OCI-LY3 (cell line): Measurements from ENCODE around the gene APBB3.

Source experiments
- H2AFZ ChIP-seq: fragments of 200-600, 300-600 bp; shearing (Covaris generic); 2 replicates; pipeline ENCODE4 v1.6.0; 2014; ENCODE audit warnings: antibody characterized with exemption, low read depth, low read length
- H3K27ac ChIP-seq: fragments of 200-600, 300-600 bp; sonication (generic); 2 replicates; pipeline ENCODE4 v1.5.1; 2014; ENCODE audit warnings: mild to moderate bottlenecking, low read length, moderate library complexity, mixed read lengths
- H3K27me3 ChIP-seq: fragments of 200-600, 300-600 bp; sonication (generic); 2 replicates; pipeline ENCODE4 v1.6.1; 2014; ENCODE audit warnings: low read depth, low read length, mixed read lengths
- H3K36me3 ChIP-seq: fragments of 200-600, 300-600 bp; sonication (generic); replicated peaks from 2 replicates; pipeline ENCODE3; 2014; ENCODE audit warnings: low read depth, low read length, mixed read lengths
- H3K4me1 ChIP-seq: fragments of 300-600, 200-600 bp; sonication (generic); 2 replicates; pipeline ENCODE4 v1.6.1; 2014; ENCODE audit warnings: low read length, mixed read lengths
- H3K4me2 ChIP-seq: fragments of 200-600, 300-600 bp; sonication (generic); 2 replicates; pipeline ENCODE4 v1.6.1; 2014; ENCODE audit warnings: low read length, mixed read lengths
- H3K4me3 ChIP-seq: fragments of 300-600, 200-600 bp; sonication (generic); 2 replicates; pipeline ENCODE4 v1.5.1; 2014; ENCODE audit warnings: antibody characterized with exemption, mild to moderate bottlenecking, low read length, moderate library complexity
- H3K79me2 ChIP-seq: fragments of 300-600, 200-600 bp; shearing (Covaris generic); 2 replicates; pipeline ENCODE4 v1.6.1; 2014; ENCODE audit warnings: mild to moderate bottlenecking, low read length, mixed read lengths
- H3K9ac ChIP-seq: fragments of 300-600, 200-600 bp; shearing (Covaris generic); 2 replicates; pipeline ENCODE4 v1.6.0; 2014; ENCODE audit warnings: mild to moderate bottlenecking, low read length, moderate library complexity
- H3K9me3 ChIP-seq: fragments of 200-600, 300-600 bp; shearing (Covaris generic); 2 replicates; pipeline ENCODE4 v1.6.1; 2014; ENCODE audit warnings: low read length, mixed read lengths; ENCODE audit not compliant: insufficient read depth
- H4K20me1 ChIP-seq: fragments of 200-600, 300-600 bp; sonication (generic); 2 replicates; pipeline ENCODE4 v1.6.1; 2016; ENCODE audit warnings: low read length, mixed read lengths; ENCODE audit not compliant: insufficient read depth
- EZH2phosphoT487 ChIP-seq: fragments of 200-600 bp; shearing (Covaris generic); IDR thresholded peaks from 2 replicates; pipeline ENCODE4 v1.6.1; 2018; ENCODE audit warnings: antibody characterized with exemption, mixed run types, low read depth
- TF ChIP-seq, protein P1 (sequence below): fragments of 200-600, 300-600 bp; sonication (generic); IDR thresholded peaks from 2 replicates; pipeline ENCODE4 v1.5.1; 2014; ENCODE audit warnings: antibody characterized with exemption, low read length, low read depth

APBB3 gene

DNA sequence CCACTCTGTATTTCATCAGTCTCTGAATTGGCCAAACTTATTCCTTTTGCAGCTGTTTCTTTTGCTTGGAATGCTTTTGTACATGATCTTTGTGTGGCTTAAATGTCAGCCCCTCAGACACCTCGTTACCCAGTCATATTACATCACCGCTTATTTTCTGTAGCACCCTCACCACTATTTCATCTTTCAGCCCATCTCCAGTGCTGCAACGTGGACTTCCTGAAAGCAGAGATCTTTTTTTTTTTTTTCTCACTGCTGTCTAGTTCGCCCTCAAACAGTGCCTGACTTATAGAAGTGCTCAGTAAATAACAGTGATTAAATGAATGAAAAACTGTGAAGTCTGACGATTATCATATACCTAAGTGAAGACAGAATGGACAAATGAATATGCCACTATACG is 8.0 kb downstream of the APBB3 start:
- Histone ChIP-seq H4K20me1 (peaks cover 7% of the 10 kb centered on the region), H3K9me3 (no peaks in the 10 kb centered on the region), H3K4me1 (peaks cover 44% of the 10 kb centered on the region), H3K27ac (peak overlapping the region; percentile 64), H3K4me2 (peak overlapping the region; percentile 100), H2AFZ (no peak overlapping the region), H3K27me3 (no peaks in the 10 kb centered on the region), H3K36me3 (peaks cover 20% of the 10 kb centered on the region), H3K79me2 (peaks cover 56% of the 10 kb centered on the region), H3K4me3 (peak overlapping the region; percentile 92), H3K9ac (peak overlapping the region; percentile 89)
- no peak for TF ChIP-seq EZH2phosphoT487
- TF ChIP-seq, protein P1, sequence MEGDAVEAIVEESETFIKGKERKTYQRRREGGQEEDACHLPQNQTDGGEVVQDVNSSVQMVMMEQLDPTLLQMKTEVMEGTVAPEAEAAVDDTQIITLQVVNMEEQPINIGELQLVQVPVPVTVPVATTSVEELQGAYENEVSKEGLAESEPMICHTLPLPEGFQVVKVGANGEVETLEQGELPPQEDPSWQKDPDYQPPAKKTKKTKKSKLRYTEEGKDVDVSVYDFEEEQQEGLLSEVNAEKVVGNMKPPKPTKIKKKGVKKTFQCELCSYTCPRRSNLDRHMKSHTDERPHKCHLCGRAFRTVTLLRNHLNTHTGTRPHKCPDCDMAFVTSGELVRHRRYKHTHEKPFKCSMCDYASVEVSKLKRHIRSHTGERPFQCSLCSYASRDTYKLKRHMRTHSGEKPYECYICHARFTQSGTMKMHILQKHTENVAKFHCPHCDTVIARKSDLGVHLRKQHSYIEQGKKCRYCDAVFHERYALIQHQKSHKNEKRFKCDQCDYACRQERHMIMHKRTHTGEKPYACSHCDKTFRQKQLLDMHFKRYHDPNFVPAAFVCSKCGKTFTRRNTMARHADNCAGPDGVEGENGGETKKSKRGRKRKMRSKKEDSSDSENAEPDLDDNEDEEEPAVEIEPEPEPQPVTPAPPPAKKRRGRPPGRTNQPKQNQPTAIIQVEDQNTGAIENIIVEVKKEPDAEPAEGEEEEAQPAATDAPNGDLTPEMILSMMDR, result no peak

DNA sequence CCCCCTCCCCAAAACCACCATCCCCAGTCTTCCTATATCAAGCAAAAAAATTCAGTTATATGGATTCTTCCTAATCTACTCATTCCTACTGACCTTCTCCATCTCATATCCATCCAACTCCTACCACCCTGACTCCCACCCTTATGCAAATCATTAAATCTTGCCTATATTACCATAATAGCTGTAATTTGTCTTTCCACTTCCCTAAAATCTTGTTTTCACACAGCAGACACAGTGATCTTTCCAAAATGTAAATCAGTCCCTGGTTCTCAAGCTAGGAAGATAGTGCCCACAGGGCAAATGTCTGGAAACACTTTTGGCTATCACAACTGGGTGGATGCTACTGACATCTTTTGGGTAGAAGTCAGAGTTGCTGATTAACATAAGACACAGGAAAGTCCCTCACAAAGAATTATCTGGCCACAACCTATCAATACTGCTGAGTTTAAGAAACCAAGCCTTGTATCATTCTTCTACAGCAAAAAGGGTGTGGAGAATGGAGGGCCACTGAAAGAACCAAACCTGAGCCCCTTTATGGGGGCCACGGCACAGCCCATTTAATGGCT is 8.6 kb downstream of the APBB3 start:
- Histone ChIP-seq H3K27me3 (no peaks in the 10 kb centered on the region), H3K79me2 (peaks cover 56% of the 10 kb centered on the region), H3K9ac (peak overlapping the region; percentile 89), H2AFZ (no peak overlapping the region), H3K4me3 (peak overlapping the region; percentile 92), H3K4me1 (peaks cover 44% of the 10 kb centered on the region), H3K4me2 (peak overlapping the region; percentile 100), H4K20me1 (peaks cover 7% of the 10 kb centered on the region), H3K9me3 (no peaks in the 10 kb centered on the region), H3K36me3 (peaks cover 23% of the 10 kb centered on the region), H3K27ac (peak overlapping the region; percentile 64)
- no peak for TF ChIP-seq EZH2phosphoT487
- TF ChIP-seq, protein P1, result no peak

DNA sequence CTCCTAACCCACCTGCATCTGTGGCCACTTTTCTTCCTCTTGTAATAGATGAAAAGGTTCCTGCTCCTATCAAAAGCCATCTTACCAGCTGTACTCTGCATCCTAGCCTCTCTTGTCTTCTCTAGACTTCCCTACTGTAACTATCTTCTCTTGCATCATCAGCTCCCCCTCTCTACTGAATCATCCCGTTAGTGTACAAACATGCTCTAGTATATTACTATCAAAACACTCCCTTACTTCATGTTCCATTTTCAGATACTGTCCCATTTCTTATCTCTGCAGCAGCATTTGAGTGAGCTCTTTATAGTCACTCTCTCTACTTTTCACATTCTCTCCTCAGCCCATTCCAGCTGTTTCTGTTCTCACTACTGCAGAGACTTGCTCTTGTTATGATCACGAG is 9.9 kb downstream of the APBB3 start:
- H3K27me3 ChIP-seq, result no peaks in the 10 kb centered on the region
- H3K9ac ChIP-seq, result peak overlapping the region; percentile 35; the same call in 1 of the 2 replicates
- H3K4me2 ChIP-seq, result peak overlapping the region; percentile 73
- peak overlapping the region; percentile 82 for H3K27ac ChIP-seq
- H3K79me2 ChIP-seq, result peaks cover 56% of the 10 kb centered on the region
- H4K20me1 ChIP-seq, result peaks cover 7% of the 10 kb centered on the region
- TF ChIP-seq, protein P1, result no peak
- TF ChIP-seq EZH2phosphoT487, result no peak
- no peaks in the 10 kb centered on the region for H3K9me3 ChIP-seq
- H3K4me1 ChIP-seq, result peaks cover 44% of the 10 kb centered on the region
- no peak overlapping the region for H2AFZ ChIP-seq
- H3K36me3 ChIP-seq, result peaks cover 33% of the 10 kb centered on the region
- peak overlapping the region; percentile 46 for H3K4me3 ChIP-seq

DNA sequence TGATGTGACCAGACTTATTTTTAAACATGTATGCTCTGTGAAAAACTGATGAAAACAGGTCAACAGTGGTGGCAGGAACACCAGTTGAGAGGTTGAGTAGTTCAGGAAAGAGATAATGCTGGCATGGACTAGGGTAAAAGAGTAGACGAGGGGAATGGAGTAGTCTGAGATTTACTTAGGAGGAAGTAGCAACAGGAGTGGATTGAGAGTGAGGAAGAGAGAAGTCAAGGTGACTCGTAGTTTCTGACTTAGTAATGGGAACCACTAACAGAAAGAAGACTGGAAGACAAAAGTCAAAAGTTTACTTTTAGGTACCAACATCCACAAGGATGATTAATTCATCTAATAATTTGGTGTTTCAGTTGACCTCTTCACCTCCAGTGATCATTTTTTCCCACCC is 10.7 kb downstream of the APBB3 start:
- TF ChIP-seq, protein P1, result no peak
- no peak for TF ChIP-seq EZH2phosphoT487
- Histone ChIP-seq H3K36me3 (peaks cover 33% of the 10 kb centered on the region), H3K79me2 (peaks cover 56% of the 10 kb centered on the region), H3K4me3 (peak overlapping the region; percentile 46), H4K20me1 (peaks cover 7% of the 10 kb centered on the region), H2AFZ (no peak overlapping the region), H3K4me2 (peak overlapping the region; percentile 73), H3K4me1 (peaks cover 44% of the 10 kb centered on the region), H3K9ac (peak overlapping the region; percentile 35; the same call in 1 of the 2 replicates), H3K27me3 (no peaks in the 10 kb centered on the region), H3K9me3 (no peaks in the 10 kb centered on the region), H3K27ac (peak overlapping the region; percentile 82)
